GM12878 (cell line): ENCODE results near the gene GJC1. TPM values are rescaled to one million over a fixed set of nuclear protein-coding genes. Genes with fewer than 3 reads are reported as not detected.

ENCODE experiments used
- ATAC-seq: fragments of 200-7000 bp; cut with Tn5 transposase; 3 replicates; pipeline ENCODE4 v1.9.1; 2020; ENCODE audit warnings: mild to moderate bottlenecking, moderate library complexity
- BruUV-seq: library from RNA; stranded (reverse); fragments of 400-500 nt; replicated peaks from 2 replicates; lab custom pipeline; 2021; lab: Mats Ljungman, UMichigan
- CTCF ChIA-PET: fragments of 300-600 bp; sonication (Branson Sonifier 250); formaldehyde crosslinking; extraction: SDS; loops from one replicate; lab custom pipeline; 2021; ENCODE audit warnings: inconsistent platforms; lab: Yijun Ruan, JAX
- POLR2A ChIA-PET: fragments of 350-600 bp; formaldehyde crosslinking; extraction: SDS; loops from one replicate; lab custom pipeline; 2021; ENCODE audit warnings: inconsistent platforms; lab: Charles Lee
- RAD21 ChIA-PET: fragments of 300-600 bp; sonication (Branson Sonifier 250); formaldehyde crosslinking; loops from one replicate; lab custom pipeline; 2023; ENCODE audit warnings: antibody characterized with exemption; ENCODE audit not compliant: unreplicated experiment; lab: Charles Lee
- SMC1A ChIA-PET: fragments of 300-600 bp; sonication (Branson Sonifier 250); formaldehyde crosslinking; loops from one replicate; lab custom pipeline; 2023; ENCODE audit not compliant: unreplicated experiment, uncharacterized antibody; lab: Charles Lee
- DNase-seq: peaks from one replicate; pipeline ENCODE4 v3.0.0-alpha.2; 2011; ENCODE audit warnings: low read depth, low spot score
- FAIRE-seq: peaks from 3 replicates; lab custom pipeline; 2011; peaks lifted over from hg19 to GRCh38; lab: Jason Lieb, UNC
- H2AFZ ChIP-seq: 2 replicates; pipeline ENCODE4 v1.6.0; 2011; ENCODE audit warnings: low read depth, low read length, control low read depth; ENCODE audit not compliant: control insufficient read depth
- H3K27ac ChIP-seq: 2 replicates; pipeline ENCODE4 v1.5.1; 2011; ENCODE audit warnings: control low read depth; ENCODE audit not compliant: control insufficient read depth, insufficient read depth
- H3K27me3 ChIP-seq, 2 experiments: replicated peaks in 1 of 2; 2 replicates each; pipeline versions ENCODE4 v1.6.0 to v1.6.1; 2011; ENCODE audit warnings: low read length in 1 of 2; ENCODE audit not compliant: control insufficient read depth in 2 of 2, insufficient read depth in 2 of 2
- H3K36me3 ChIP-seq, 2 experiments: 2 replicates each; pipeline ENCODE4 v1.5.1; 2011; ENCODE audit warnings: low read length in 1 of 2; ENCODE audit not compliant: control insufficient read depth in 2 of 2, insufficient read depth in 2 of 2
- H3K4me1 ChIP-seq: 2 replicates; pipeline ENCODE4 v1.6.1; 2011; ENCODE audit warnings: mild to moderate bottlenecking, low read length, moderate library complexity, mixed read lengths; ENCODE audit not compliant: control insufficient read depth, insufficient read depth
- H3K4me2 ChIP-seq: 2 replicates; pipeline ENCODE4 v1.6.0; 2011; ENCODE audit warnings: control low read depth; ENCODE audit not compliant: control insufficient read depth, insufficient read depth
- H3K4me3 ChIP-seq: fragments of 200-600 bp; sonication (generic); 2 replicates; pipeline ENCODE4 v1.5.1; 2016
- H3K79me2 ChIP-seq: 2 replicates; pipeline ENCODE4 v1.6.0; 2011; ENCODE audit warnings: low read length; ENCODE audit not compliant: control insufficient read depth, insufficient read depth
- H3K9ac ChIP-seq: 2 replicates; pipeline ENCODE4 v1.8.0; 2011; ENCODE audit warnings: low read length, control low read depth, mixed read lengths; ENCODE audit not compliant: control insufficient read depth, insufficient read depth
- H3K9me3 ChIP-seq: replicated peaks from 3 replicates; pipeline ENCODE4 v1.5.1; 2011; ENCODE audit warnings: mild to moderate bottlenecking, low read length; ENCODE audit not compliant: control insufficient read depth, insufficient read depth
- H4K20me1 ChIP-seq: 2 replicates; pipeline ENCODE4 v1.6.0; 2011; ENCODE audit not compliant: control insufficient read depth, insufficient read depth
- CREM ChIP-seq: IDR thresholded peaks from 2 replicates; pipeline ENCODE4 v1.6.1; 2014; ENCODE audit warnings: antibody characterized with exemption, low read depth
- DPF2 ChIP-seq: fragments of 450-650 bp; IDR thresholded peaks from 2 replicates; pipeline ENCODE4 v1.6.1; 2017; ENCODE audit warnings: mild to moderate bottlenecking
- EP300 ChIP-seq, 2 experiments: fragments of 150-350 bp in 1 of 2; IDR thresholded peaks; 2 replicates each; pipeline ENCODE4 v1.6.1; 2011 to 2012; ENCODE audit warnings: low read depth in 2 of 2, low read length in 2 of 2, borderline replicate concordance in 1 of 2, improper control_type of control experiment in 1 of 2, inconsistent platforms in 1 of 2; ENCODE audit not compliant: control insufficient read depth in 1 of 2
- ETV6 ChIP-seq, 2 experiments: fragments of 450-650 bp in 1 of 2; IDR thresholded peaks in 1 of 2; conservative IDR thresholded peaks in 1 of 2; 2 replicates each; pipeline ENCODE4 v1.6.1; 2014; ENCODE audit warnings: antibody characterized with exemption in 1 of 2, borderline replicate concordance in 1 of 2, low read depth in 1 of 2, mild to moderate bottlenecking in 1 of 2, moderate library complexity in 1 of 2
- FOXK2 ChIP-seq: fragments of 450-650 bp; IDR thresholded peaks from 2 replicates; pipeline ENCODE4 v1.6.1; 2017; ENCODE audit warnings: mild to moderate bottlenecking, moderate library complexity
- MEF2B ChIP-seq: fragments of 450-650 bp; IDR thresholded peaks from 2 replicates; pipeline ENCODE4 v1.6.1; 2018; ENCODE audit warnings: mild to moderate bottlenecking, moderate library complexity; ENCODE audit not compliant: partially characterized antibody, poor library complexity, severe bottlenecking
- RAD51 ChIP-seq: fragments of 450-650 bp; IDR thresholded peaks from 2 replicates; pipeline ENCODE4 v1.6.1; 2016; ENCODE audit warnings: moderate library complexity, mild to moderate bottlenecking, inconsistent platforms
- RELA ChIP-seq: fragments of 450-650 bp; IDR thresholded peaks from 2 replicates; pipeline ENCODE4 v1.8.0; 2014; ENCODE audit warnings: borderline replicate concordance; ENCODE audit not compliant: partially characterized antibody
- RUNX3 ChIP-seq: IDR thresholded peaks from 2 replicates; pipeline ENCODE4 v1.6.1; 2012; ENCODE audit warnings: low read length, inconsistent platforms
- SIN3A ChIP-seq: IDR thresholded peaks from 2 replicates; pipeline ENCODE4 v1.6.1; 2012; ENCODE audit warnings: low read depth, low read length, improper control_type of control experiment
- SREBF1 ChIP-seq: IDR thresholded peaks from 2 replicates; pipeline ENCODE4 v1.6.1; 2012; ENCODE audit warnings: mild to moderate bottlenecking, low read length
- YBX1 ChIP-seq: fragments of 450-650 bp; IDR thresholded peaks from 2 replicates; pipeline ENCODE4 v1.6.1; 2016; ENCODE audit warnings: antibody characterized with exemption
- ZNF622 ChIP-seq: fragments of 450-650 bp; IDR thresholded peaks from 2 replicates; pipeline ENCODE4 v1.6.1; 2017; ENCODE audit warnings: mild to moderate bottlenecking, inconsistent platforms
- WGBS: methylation state at CpG from one replicate; pipeline ENCODE4 v1.1.6; 2016; ENCODE audit warnings: low lambda C conversion rate; ENCODE audit not compliant: insufficient replicate concordance, insufficient coverage; ENCODE audit errors: missing lambda C conversion rate; 5-methylcytosine and 5-hydroxymethylcytosine counted together
- in situ Hi-C: fragments of 300-500 bp; cut with MboI; formaldehyde crosslinking; loops from 9 replicates; pipeline ENCODE4 v1.14.3; 2018; ENCODE audit warnings: mixed read lengths
- intact Hi-C: fragments of 100-400 bp; cut with micrococcal nuclease; formaldehyde crosslinking; loops from one replicate; pipeline ENCODE4 v1.14.2; 2022; ENCODE audit not compliant: unreplicated experiment
- polyA plus RNA-seq, 11 experiments: library from polyadenylated mRNA; depleted of rRNA in 4 of 11; unstranded in 6 of 11; stranded (reverse) in 5 of 11; fragments of >200 nt; fragmentation: Nextera tagmentation in 4 of 11; fragmentation: Illumina TruSeq in 1 of 11; extraction: Ambion mirVana in 4 of 11; extraction: Trizol in 1 of 11; gene quantifications; 1 replicate in 1 of 11; 2 replicates in 10 of 11; pipeline versions ENCODE4 v1.2.1 to v1.2.3, GENCODE V29; 2011 to 2016; ENCODE audit warnings: inconsistent platforms in 2 of 11, missing spikeins in 2 of 11, low read depth in 1 of 11
- total RNA-seq, 4 experiments: library from RNA; depleted of rRNA in 3 of 4; stranded (reverse); fragments of >200 nt in 3 of 4; fragmentation: Illumina TruSeq in 1 of 4; extraction: Trizol in 1 of 4; gene quantifications; 2 replicates each; pipeline versions ENCODE4 v1.2.1 to v1.2.3, GENCODE V29; 2013 to 2021
- TF ChIP-seq, protein P1 (sequence below): fragments of 150-350 bp; IDR thresholded peaks from 2 replicates; pipeline ENCODE4 v1.6.1; 2014; ENCODE audit warnings: mild to moderate bottlenecking, low read depth, low read length
- TF ChIP-seq, protein P2 (sequence below): fragments of 450-650 bp; IDR thresholded peaks from 2 replicates; pipeline ENCODE4 v1.6.1; 2018; ENCODE audit warnings: borderline replicate concordance, mild to moderate bottlenecking; ENCODE audit not compliant: partially characterized antibody
- TF ChIP-seq, protein P3 (sequence below): IDR thresholded peaks from 2 replicates; pipeline ENCODE4 v1.6.1; 2012; ENCODE audit warnings: low read depth, low read length, improper control_type of control experiment
- TF ChIP-seq, protein P4 (sequence below): IDR thresholded peaks from 2 replicates; pipeline ENCODE4 v1.6.1; 2011; ENCODE audit warnings: mild to moderate bottlenecking, low read depth, low read length, moderate library complexity; ENCODE audit not compliant: insufficient replicate concordance

GJC1 gene
- total and polyA plus RNA-seq, 10 of the 15 experiments (the other 5 are each of a cell fraction or from before 2014, with no cell fraction given) = 0.37 to 3.4 (median 0.90) TPM

DNA sequence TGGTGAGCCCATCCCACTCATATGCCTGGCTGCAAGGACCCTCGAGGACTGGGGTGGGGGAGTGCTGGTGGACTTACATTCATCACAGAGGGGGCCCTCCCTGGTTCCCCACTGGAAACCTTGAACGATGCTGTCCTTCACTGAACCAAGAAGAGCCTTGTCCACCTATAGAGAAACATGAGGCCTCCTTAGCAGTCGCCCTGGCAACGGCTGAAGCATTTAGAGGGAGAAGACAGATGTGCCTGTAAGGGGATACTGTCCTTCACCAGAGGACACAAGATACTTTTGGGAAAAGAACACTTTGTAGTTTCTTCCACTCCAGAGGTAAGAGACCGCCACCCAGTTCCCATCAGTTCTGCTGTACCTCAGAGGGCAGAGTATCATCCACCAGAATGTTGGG, 24.1 kb upstream of the GJC1 start (continued):
- TF ChIP-seq, protein P1, sequence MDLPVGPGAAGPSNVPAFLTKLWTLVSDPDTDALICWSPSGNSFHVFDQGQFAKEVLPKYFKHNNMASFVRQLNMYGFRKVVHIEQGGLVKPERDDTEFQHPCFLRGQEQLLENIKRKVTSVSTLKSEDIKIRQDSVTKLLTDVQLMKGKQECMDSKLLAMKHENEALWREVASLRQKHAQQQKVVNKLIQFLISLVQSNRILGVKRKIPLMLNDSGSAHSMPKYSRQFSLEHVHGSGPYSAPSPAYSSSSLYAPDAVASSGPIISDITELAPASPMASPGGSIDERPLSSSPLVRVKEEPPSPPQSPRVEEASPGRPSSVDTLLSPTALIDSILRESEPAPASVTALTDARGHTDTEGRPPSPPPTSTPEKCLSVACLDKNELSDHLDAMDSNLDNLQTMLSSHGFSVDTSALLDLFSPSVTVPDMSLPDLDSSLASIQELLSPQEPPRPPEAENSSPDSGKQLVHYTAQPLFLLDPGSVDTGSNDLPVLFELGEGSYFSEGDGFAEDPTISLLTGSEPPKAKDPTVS = no peak
- TF ChIP-seq CREM = no peak
- no peak for TF ChIP-seq ZNF622
- TF ChIP-seq ETV6 (conservative IDR thresholded peaks at IDR 0.05 in 1 of 2, IDR thresholded peaks at IDR 0.05 in 1 of 2; ENCODE audit: borderline replicate concordance in 1 of 2, low read depth in 1 of 2) = no peak
- TF ChIP-seq SIN3A = no peak

DNA sequence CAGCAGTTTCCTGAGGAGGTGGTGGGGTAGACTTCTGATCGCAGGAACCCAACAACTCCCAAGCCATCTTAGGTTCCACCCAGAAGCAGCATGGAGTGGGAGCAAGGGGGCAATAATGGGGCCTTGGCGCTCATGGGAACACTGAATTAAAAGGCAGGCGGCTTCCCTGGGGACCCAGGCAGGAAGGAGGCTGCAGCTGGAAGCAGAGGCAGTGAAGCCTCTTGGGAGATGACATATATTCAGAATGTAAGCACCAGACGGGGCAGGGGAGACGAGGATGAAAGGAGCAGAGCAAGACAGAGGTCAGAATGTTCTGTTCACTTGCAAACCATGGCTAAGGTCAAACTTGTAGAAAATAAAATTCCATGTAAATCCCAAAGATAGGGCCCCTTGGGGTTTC, 20.5 kb upstream of the GJC1 start:
- 41% methylated on average over 5 of the region's 5 CpGs for WGBS
- H2AFZ ChIP-seq = no peak overlapping the region
- H3K4me2 ChIP-seq = no peak overlapping the region
- no peak overlapping the region for H3K9ac ChIP-seq
- no peaks in the 10 kb centered on the region for H3K4me1 ChIP-seq
- no peak for DNase-seq
- no peaks in the 10 kb centered on the region for H3K9me3 ChIP-seq
- no peak for ATAC-seq
- H4K20me1 ChIP-seq = no peaks in the 10 kb centered on the region
- H3K27ac ChIP-seq = no peak overlapping the region
- CTCF ChIA-PET = no interaction called here
- no peak for FAIRE-seq
- intact Hi-C loops (no loop called here), in situ Hi-C loops (loop anchor here (25.0 kb wide), 1 partner anchor 1638 kb away; the partner anchor contains the start of gene TMEM106A)
- SMC1A ChIA-PET = no interaction called here
- no peaks in the 10 kb centered on the region for H3K27me3 ChIP-seq
- no peaks in the 10 kb centered on the region for H3K79me2 ChIP-seq
- no peak overlapping the region for H3K4me3 ChIP-seq
- RAD21 ChIA-PET = no interaction called here
- POLR2A ChIA-PET = interaction anchor here (0.6 kb wide), 1 partner anchor 13 kb away, joined by 3 read pairs; no protein-coding TSS in a partner anchor
- no TSS peak for BruUV-seq
- H3K36me3 ChIP-seq = peaks cover 20 to 34% of the 10 kb centered on the region in 2 experiments; a peak in 3 of 4 replicates
- TF ChIP-seq, protein P2, sequence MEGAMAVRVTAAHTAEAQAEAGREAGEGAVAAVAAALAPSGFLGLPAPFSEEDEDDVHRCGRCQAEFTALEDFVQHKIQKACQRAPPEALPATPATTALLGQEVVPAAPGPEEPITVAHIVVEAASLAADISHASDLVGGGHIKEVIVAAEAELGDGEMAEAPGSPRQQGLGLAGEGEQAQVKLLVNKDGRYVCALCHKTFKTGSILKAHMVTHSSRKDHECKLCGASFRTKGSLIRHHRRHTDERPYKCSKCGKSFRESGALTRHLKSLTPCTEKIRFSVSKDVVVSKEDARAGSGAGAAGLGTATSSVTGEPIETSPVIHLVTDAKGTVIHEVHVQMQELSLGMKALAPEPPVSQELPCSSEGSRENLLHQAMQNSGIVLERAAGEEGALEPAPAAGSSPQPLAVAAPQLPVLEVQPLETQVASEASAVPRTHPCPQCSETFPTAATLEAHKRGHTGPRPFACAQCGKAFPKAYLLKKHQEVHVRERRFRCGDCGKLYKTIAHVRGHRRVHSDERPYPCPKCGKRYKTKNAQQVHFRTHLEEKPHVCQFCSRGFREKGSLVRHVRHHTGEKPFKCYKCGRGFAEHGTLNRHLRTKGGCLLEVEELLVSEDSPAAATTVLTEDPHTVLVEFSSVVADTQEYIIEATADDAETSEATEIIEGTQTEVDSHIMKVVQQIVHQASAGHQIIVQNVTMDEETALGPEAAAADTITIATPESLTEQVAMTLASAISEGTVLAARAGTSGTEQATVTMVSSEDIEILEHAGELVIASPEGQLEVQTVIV = no peak
- TF ChIP-seq DPF2 (no peak), RAD51 (no peak), MEF2B (no peak), SREBF1 (no peak), YBX1 (no peak), RUNX3 (no peak), FOXK2 (no peak), RELA (no peak), EP300 (IDR thresholded peaks at IDR 0.05; ENCODE audit: borderline replicate concordance in 1 of 2, control insufficient read depth in 1 of 2, low read depth in 2 of 2, low read length in 2 of 2) (no peak)
- TF ChIP-seq, protein P3, sequence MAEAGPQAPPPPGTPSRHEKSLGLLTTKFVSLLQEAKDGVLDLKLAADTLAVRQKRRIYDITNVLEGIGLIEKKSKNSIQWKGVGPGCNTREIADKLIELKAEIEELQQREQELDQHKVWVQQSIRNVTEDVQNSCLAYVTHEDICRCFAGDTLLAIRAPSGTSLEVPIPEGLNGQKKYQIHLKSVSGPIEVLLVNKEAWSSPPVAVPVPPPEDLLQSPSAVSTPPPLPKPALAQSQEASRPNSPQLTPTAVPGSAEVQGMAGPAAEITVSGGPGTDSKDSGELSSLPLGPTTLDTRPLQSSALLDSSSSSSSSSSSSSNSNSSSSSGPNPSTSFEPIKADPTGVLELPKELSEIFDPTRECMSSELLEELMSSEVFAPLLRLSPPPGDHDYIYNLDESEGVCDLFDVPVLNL = no peak
- TF ChIP-seq, protein P4, sequence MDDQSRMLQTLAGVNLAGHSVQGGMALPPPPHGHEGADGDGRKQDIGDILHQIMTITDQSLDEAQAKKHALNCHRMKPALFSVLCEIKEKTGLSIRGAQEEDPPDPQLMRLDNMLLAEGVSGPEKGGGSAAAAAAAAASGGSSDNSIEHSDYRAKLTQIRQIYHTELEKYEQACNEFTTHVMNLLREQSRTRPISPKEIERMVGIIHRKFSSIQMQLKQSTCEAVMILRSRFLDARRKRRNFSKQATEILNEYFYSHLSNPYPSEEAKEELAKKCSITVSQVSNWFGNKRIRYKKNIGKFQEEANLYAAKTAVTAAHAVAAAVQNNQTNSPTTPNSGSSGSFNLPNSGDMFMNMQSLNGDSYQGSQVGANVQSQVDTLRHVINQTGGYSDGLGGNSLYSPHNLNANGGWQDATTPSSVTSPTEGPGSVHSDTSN = no peak
